HG03457 (cell line): ENCODE data around the gene S1PR3.

Experiments used
- ATAC-seq: cut with Tn5 transposase; IDR thresholded peaks from one replicate; pipeline ENCODE4 v1.9.1; 2021; ENCODE audit warnings: moderate number of reproducible peaks; ENCODE audit not compliant: unreplicated experiment

The S1PR3 gene

DNA sequence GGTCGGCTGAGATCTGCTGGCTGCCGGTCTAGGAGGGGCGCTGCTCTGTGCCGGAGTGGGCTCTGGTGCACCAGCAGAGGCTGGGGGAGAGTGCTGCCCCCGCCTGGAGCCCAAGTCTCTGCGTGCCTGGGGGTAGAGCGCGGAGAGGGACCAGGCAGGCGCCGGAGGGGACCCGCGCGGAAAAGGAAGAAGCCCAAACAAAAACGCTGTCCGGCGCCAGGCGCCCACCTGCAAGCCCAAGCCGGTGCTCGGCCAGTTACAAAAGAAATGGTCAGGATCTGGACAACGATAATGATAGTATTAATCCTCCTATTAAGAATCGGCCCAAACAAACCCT is 571 bp upstream of the S1PR3 start:
- no peak for ATAC-seq

GRCh38 chr9:88992556-88992955 is 1.3 kb downstream of the S1PR3 start:
- ATAC-seq, result no peak

DNA sequence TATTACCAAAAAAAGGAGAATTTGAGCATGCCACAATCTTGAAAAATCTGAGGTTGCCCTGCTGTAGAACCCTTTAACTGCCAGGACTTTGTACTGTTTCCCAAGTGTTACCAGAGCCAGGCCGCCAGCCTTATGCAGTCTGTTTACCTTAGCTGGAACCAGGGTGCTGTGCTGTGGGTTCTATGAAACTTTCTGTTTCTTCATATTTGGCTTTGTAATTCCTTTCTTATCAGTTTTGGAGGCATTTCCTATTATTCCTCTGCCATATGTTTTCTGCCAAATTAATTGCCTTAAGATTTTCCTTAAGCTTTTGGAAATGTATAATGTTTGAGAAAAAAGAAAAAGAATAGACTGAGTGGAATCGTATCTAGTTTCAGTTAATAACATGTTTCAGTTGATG is 2.1 kb downstream of the S1PR3 start:
- no peak for ATAC-seq

GRCh38 chr9:88993871-88994460 is 2.7 kb downstream of the S1PR3 start:
- ATAC-seq, result no peak

GRCh38 chr9:88994469-88995199 is 3.4 kb downstream of the S1PR3 start:
- ATAC-seq, result no peak

GRCh38 chr9:88995200-88995577 is 3.9 kb downstream of the S1PR3 start:
- no peak for ATAC-seq

- ATAC-seq, result no peak
Measured at GRCh38 chr9:88995627-88996026, 4.4 kb downstream of the S1PR3 start.

GRCh38 chr9:88996046-88996920 is 5.0 kb downstream of the S1PR3 start:
- no peak for ATAC-seq

GRCh38 chr9:88996921-88997235 is 5.6 kb downstream of the S1PR3 start:
- no peak for ATAC-seq

DNA sequence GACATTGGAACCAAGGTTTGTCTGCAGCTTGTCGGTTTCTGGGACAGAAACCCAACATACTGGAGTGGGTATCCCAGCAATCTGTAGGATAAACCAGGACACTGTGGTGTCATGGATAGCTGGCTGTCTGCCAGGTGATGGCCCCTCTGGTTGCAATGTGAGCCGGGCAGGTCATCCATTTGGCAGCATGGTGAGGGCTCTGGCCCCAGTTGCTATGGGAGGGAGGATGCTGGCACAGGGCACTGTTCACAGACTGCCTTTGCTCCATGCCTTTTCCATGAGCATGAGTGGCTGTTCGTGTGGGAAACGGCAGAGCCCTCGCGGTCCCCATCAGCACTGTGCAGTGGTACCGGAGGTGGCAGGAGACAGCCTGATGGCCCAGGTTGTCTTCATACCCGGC is 6.4 kb downstream of the S1PR3 start:
- no peak for ATAC-seq

DNA sequence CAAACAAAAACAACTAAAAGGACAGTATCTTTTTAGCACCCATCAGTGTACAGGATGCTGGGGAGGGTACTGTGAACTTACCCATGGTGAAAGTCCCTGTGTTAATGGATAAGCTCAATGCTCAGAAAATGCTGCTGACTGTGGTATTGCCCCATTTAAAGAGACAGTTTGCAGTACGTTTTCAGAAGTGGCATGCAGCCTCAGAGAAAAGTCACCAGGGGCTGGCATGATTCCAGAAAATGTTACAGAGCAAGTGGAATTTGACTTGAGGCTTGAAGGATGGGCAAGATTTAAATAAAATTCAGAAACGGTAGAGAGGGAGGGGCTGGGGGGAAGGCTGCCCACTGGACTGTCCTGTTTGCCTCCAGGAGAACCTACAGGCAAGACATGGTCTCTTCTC is 7.2 kb downstream of the S1PR3 start:
- ATAC-seq, result no peak

- ATAC-seq, result no peak
Measured at GRCh38 chr9:88998911-88999310, 7.6 kb downstream of the S1PR3 start.

DNA sequence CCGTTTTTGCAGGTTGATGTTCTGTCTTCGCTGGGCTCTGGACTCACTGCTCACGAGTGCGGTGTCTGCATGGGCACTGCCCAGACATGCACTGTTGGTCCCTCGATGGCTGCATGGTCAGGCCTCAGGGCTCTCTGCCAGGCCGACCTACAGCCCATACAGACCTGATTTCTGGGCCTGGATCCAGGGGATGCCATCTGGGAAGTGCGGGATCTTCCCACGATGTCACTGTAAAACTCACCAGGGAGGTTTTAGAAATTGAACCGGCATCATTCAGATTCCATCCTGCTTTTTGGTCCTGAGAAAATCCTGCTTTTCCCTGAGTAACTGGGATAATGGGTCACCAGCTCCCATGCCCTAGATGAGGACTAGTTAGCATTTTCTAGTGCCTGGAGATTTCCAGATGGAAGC is 9.1 kb downstream of the S1PR3 start:
- no peak for ATAC-seq

- no peak for ATAC-seq
Measured at GRCh38 chr9:89000973-89001916, 10.0 kb downstream of the S1PR3 start.

- ATAC-seq, result no peak
Measured at GRCh38 chr9:89001917-89002540, 10.8 kb downstream of the S1PR3 start.

GRCh38 chr9:89002987-89003386 is 11.7 kb downstream of the S1PR3 start:
- ATAC-seq, result no peak

GRCh38 chr9:89005323-89005722 is 14.1 kb downstream of the S1PR3 start:
- no peak for ATAC-seq

GRCh38 chr9:89006267-89006666 is 15.0 kb downstream of the S1PR3 start:
- ATAC-seq, result no peak

- ATAC-seq, result no peak
Measured at GRCh38 chr9:89006996-89007967, 16.0 kb downstream of the S1PR3 start.
